Hepatocyte (in vitro differentiated cells): ENCODE data around the gene MBOAT2.

ENCODE experiments used
- CTCF ChIP-seq: fragments of 200-600 bp; sonication (generic); IDR thresholded peaks from 2 replicates; pipeline ENCODE4 v1.5.1; 2016; ENCODE audit warnings: antibody characterized with exemption, mild to moderate bottlenecking; ENCODE audit not compliant: poor library complexity
- EZH2 ChIP-seq: fragments of 200-600 bp; sonication (generic); IDR thresholded peaks from 2 replicates; pipeline ENCODE4 v1.6.1; 2016; ENCODE audit warnings: antibody characterized with exemption, mild to moderate bottlenecking, borderline replicate concordance
- EZH2phosphoT487 ChIP-seq: fragments of 200-600 bp; sonication (generic); IDR thresholded peaks from one replicate; pipeline ENCODE4 v1.6.1; 2018; ENCODE audit warnings: antibody characterized with exemption, mild to moderate bottlenecking, low read depth, moderate library complexity; ENCODE audit not compliant: unreplicated experiment, severe bottlenecking

GRCh38 chr2:8802741-8803140, 200.7 kb downstream of the MBOAT2 start:
- TF ChIP-seq CTCF (no peak), EZH2 (no peak), EZH2phosphoT487 (no peak)
